Measurements from ENCODE around the gene ATXN7L1. TPM values are rescaled to one million over a fixed set of nuclear protein-coding genes. Genes with fewer than 3 reads are reported as not detected.

ATXN7L1 gene
- total RNA-seq, 1 donor from 2014 or later, result 12.9 TPM

GRCh38 chr7:105639667-105640493 is 236.5 kb downstream of the ATXN7L1 start:
- Histone ChIP-seq H3K27ac (no peak overlapping the region), H3K27me3 (no peaks in the 10 kb centered on the region), H3K4me3 (no peak overlapping the region), H3K36me3 (peaks cover 54% of the 10 kb centered on the region), H3K4me1 (no peaks in the 10 kb centered on the region), H3K9me3 (no peaks in the 10 kb centered on the region)
- DNase-seq (peak; percentile 41), ATAC-seq (peak; percentile 15)
- TF ChIP-seq CTCF (IDR thresholded peaks at IDR 0.05), result no peak
- intact Hi-C loops (cut with DNase I), result loop anchor here (10.0 kb wide), 1 partner anchor 115 kb away; no protein-coding TSS in a partner anchor

GRCh38 chr7:105638902-105639495 is 237.4 kb downstream of the ATXN7L1 start:
- Histone ChIP-seq H3K27ac (no peak overlapping the region), H3K36me3 (peaks cover 54% of the 10 kb centered on the region), H3K27me3 (no peaks in the 10 kb centered on the region), H3K9me3 (no peaks in the 10 kb centered on the region), H3K4me1 (no peaks in the 10 kb centered on the region), H3K4me3 (no peak overlapping the region)
- no peak for TF ChIP-seq CTCF (IDR thresholded peaks at IDR 0.05)
- ATAC-seq (peak; percentile 67), DNase-seq (no peak)
- intact Hi-C loops (cut with DNase I), result no loop called here

GRCh38 chr7:105638334-105638733 is 238.1 kb downstream of the ATXN7L1 start:
- DNase-seq (no peak), ATAC-seq (no peak)
- Histone ChIP-seq H3K4me1 (no peaks in the 10 kb centered on the region), H3K9me3 (no peaks in the 10 kb centered on the region), H3K4me3 (no peak overlapping the region), H3K27me3 (no peaks in the 10 kb centered on the region), H3K36me3 (peaks cover 54% of the 10 kb centered on the region), H3K27ac (no peak overlapping the region)
- TF ChIP-seq CTCF (IDR thresholded peaks at IDR 0.05), result no peak
- intact Hi-C loops (cut with DNase I), result no loop called here

GRCh38 chr7:105637755-105638154 is 238.6 kb downstream of the ATXN7L1 start:
- Histone ChIP-seq H3K4me1 (no peaks in the 10 kb centered on the region), H3K27ac (no peak overlapping the region), H3K27me3 (no peaks in the 10 kb centered on the region), H3K4me3 (no peak overlapping the region), H3K9me3 (no peaks in the 10 kb centered on the region), H3K36me3 (peaks cover 53% of the 10 kb centered on the region)
- TF ChIP-seq CTCF (IDR thresholded peaks at IDR 0.05), result no peak
- no peak for DNase-seq
- ATAC-seq, result no peak
- intact Hi-C loops (cut with DNase I), result no loop called here

- Histone ChIP-seq H3K9me3 (no peaks in the 10 kb centered on the region), H3K27ac (no peak overlapping the region), H3K4me3 (no peak overlapping the region), H3K4me1 (no peaks in the 10 kb centered on the region), H3K27me3 (no peaks in the 10 kb centered on the region), H3K36me3 (peaks cover 46% of the 10 kb centered on the region)
- TF ChIP-seq CTCF (IDR thresholded peaks at IDR 0.05), result no peak
- DNase-seq (no peak), ATAC-seq (no peak)
- intact Hi-C loops (cut with DNase I), result no loop called here
These were observed 239.4 kb downstream of the ATXN7L1 start for GRCh38 chr7:105636982-105637381.

Measured in upper lobe of right lung (tissue), 1 donor.